Measurements from ENCODE around the gene NCBP2.
"Not testable (repeated sequence)": the region's sequence is repeated elsewhere in the genome, so short reads cannot be mapped to it uniquely, and the experiment has no call there.

NCBP2 gene

DNA sequence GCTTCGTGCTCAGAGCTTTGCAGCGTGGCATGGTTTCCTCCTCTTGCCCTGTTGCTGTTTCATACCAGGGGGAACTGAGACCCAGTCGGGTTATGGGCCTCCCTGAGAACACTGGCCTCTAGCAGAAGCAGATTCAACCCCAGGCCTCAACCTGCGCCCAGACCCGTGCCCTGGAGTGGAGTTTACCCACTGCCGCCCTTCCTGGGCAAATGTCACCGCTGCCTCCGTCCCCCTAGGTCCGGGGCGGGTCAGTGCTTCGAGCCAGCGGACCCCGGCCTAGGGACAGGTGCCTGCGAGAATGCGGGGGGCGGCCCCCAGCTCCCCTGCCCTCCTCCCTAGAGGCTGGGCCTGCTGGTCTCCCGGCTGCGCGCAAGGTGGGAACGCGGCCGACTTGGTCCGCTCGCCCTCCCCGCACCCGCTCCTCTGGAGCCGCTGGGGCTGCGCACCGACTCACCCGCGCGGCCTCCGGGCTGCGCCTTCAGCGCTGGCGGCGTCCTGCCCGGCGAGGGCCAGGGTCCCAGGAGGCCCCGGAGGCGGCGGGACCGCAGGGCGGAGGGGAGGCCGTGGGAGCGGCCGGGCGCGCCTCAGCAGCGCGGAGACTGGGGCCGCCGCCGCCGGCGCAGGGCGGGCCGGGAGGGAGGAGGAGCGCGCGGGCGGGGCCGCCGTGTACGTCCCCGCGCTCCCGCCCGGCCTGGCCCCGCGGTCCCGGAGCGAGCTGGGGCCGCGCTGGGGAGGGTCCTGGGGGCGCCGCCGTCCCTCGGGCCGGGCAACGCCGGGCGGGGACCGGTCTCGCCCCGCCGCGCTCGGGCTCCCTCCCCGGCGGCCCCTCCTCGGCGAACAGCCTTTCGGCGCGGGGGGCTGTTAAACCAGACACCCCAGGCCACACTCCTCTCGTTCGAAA lies 26.2 kb upstream of the NCBP2 start, which contains the start of gene PIGZ:
Gene PIGZ, minus strand, starts transcription at position 601 of the 901 bp plus-strand sequence. CDS start 16,802 bp downstream, outside the sequence.
- DNase-seq (ENCODE audit: extremely low read depth in 1 of 2, low read depth in 1 of 2): no peak

DNA sequence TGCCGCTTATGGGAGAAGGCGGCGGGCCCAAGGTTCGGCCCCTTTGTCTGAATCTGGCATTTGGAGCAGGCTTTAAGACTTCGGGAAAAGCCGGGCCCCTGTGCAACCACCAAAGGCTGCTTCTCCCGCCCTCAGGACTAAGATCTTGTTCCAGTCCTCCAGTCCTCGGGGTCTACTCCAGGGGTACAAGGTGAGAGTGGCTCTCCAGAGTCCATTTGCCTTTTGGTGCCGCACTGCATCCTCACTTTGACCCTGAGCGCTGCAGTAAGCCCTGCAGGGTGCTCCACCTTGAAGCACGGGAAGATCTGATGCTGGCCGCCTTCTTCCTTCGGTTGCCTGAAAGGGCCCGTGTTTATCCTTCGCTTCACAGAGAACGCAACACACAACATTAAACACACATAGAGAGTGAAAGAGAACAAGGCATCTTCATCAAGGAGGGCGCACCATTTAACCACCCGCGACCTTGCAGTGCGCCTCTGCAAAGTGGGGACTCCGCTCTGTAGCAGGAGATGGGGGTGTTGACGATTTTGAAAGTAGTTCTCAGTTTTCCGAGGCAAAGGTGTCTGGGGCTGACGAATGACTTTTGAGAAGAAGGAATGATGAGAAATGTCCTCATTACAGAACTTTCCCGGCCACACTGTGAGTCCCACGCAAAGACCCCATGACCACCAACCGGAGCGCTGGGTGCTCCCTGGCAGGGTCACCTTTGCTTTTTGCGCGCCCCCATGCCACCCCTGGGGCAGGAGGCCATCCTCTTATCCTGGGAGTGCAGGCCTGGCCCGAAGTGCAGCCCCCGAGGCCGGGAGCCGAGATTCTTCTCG lies 25.3 kb upstream of the NCBP2 start:
- DNase-seq (ENCODE audit: extremely low read depth in 1 of 2, low read depth in 1 of 2): no peak

DNA sequence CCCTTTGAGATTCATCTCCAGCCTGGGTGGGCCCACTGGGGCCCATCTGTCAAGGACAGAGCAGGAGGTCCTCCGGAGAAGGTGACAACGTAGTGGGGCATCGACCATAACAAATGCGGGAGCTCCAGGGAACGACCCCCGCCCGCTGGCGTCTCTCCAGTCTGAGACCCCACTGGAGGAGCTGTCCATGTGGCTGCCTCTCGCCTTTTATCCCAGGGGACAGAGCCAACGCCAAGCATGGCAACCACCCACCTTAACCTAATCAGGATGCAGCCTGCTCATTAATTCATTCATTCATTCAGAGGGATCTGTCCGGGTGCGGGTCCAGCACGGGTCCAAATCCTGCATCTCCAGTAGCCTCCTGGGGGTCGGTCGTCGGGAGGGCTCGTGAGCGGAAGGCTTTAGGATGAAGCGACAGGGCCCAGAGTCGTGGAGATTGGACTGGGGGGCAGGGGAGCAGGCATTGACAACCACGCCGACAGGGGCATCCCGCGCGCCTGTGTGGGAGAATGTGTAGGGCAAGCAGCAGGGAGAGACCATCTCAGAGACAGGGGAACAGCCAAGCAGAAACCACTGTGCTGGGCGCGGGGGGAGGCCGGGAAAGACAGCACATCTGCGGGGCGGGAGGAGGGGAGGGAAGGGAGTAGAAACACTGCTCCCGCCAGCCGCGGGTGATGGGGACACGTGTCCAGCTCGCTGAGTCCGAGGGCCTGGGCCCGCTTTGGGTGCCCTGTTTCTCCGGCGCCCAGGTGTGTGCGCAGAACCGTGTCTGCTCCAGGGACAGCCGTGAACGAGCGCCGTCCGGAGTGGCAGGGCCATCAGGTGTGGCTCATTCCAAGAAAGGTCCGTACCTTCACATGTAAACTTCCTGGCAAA lies 24.4 kb upstream of the NCBP2 start:
- DNase-seq (ENCODE audit: extremely low read depth in 1 of 2, low read depth in 1 of 2): no peak

DNA sequence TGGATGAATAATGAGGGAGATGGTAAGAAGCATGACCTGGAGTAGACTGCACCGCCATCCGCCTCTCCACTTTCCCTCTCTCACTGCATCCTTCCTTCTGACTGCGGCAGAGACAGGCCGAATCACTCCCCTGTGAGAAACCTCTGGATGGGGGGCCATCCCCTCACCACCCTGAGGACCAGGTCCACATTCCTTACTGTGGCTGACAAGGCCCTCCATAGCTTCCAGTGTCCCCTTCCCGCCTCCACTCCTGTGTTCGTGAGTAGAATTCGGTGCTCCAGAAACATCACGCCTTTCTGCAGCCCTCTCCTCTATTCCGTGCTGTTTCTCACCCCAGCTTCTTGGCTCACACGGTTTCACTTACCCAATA lies 23.5 kb upstream of the NCBP2 start:
- no peak for DNase-seq (ENCODE audit: extremely low read depth in 1 of 2, low read depth in 1 of 2)

- no peak for DNase-seq (ENCODE audit: extremely low read depth in 1 of 2, low read depth in 1 of 2)
Measured at GRCh38 chr3:196965112-196965803, 22.9 kb upstream of the NCBP2 start.

- no peak for DNase-seq (ENCODE audit: extremely low read depth in 1 of 2, low read depth in 1 of 2)
Measured at GRCh38 chr3:196963631-196963953, 21.3 kb upstream of the NCBP2 start.

GRCh38 chr3:196962930-196963630 lies 20.8 kb upstream of the NCBP2 start:
- DNase-seq (ENCODE audit: extremely low read depth in 1 of 2, low read depth in 1 of 2): no peak

DNA sequence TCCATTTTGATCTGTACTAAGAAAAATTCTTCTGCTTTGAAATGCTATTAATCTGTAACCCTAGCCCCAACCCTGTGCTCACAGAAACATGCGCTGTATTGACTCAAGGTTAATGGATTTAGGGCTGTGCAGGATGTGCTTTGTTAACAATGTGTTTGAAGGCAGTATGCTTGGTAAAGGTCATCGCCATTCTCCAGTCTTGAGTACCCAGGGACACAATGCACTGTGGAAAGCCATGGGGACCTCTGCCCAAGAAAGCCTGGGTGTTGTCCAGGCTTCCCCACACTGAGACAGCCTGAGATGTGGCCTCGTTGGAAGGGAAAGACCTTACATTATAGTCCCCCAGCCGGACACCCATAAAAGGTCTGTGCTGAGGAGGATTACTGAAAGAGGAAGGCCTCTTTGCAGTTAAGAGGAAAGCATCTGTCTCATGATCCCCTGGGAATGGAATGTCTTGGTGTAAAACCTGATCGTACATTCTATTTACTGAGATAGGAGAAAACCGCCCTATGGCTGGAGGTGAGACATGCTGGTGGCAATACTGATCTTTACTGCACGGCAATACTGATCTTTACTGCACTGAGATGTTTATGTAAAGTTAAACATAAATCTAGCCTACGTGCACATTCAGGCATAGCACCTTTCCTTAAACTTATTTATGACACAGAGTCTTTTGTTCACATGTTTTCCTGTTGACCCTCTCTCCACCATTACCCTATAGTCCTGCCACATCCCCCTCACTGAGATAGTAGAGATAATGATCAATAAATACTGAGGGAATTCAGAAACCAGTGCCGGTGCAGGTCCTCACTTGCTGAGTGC lies 20.0 kb upstream of the NCBP2 start:
- no peak for DNase-seq (ENCODE audit: extremely low read depth in 1 of 2, low read depth in 1 of 2)

GRCh38 chr3:196954832-196955231 lies 12.5 kb upstream of the NCBP2 start:
- no peak for DNase-seq (ENCODE audit: extremely low read depth in 1 of 2, low read depth in 1 of 2)

- no peak for DNase-seq (ENCODE audit: extremely low read depth in 1 of 2, low read depth in 1 of 2)
Measured at GRCh38 chr3:196951371-196951770, 9.0 kb upstream of the NCBP2 start.

DNA sequence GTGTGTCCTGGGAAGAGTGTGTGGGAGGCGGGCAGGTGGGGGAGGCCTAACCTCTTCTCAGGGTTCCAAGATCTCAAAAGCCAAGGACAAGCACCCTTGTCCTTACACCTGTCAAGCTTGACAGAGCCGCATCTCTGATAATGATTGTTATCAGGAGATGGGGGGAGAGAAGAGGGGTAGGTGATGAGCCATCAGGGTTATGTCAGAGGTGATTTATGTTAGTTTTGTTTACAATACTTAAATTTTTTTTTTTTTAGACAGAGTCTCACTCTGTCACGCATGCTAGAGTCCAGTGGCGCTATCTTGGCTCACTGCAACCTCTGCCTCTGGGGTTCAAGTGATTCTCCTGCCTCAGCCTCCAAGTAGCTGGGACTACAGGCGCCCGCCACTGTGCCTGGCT lies 7.4 kb upstream of the NCBP2 start:
- DNase-seq (ENCODE audit: extremely low read depth in 1 of 2, low read depth in 1 of 2): no peak

DNA sequence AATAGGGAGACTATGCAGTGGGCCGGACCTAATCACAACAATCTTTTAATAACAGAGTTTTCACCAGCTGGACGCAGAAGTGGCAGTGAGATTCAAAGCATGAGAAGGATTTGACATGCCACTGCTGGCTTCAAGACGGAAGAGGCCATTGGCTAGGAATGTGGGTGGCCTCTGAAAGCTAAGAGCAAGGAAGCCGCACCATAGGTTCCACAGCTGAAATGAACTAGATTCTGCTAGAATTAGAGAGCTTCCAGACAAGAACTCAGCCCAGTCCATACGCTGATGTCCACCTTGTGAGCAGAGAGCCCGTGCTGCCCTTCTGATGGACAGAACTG lies 6.9 kb upstream of the NCBP2 start:
- no peak for DNase-seq (ENCODE audit: extremely low read depth in 1 of 2, low read depth in 1 of 2)

GRCh38 chr3:196948442-196949284 lies 6.3 kb upstream of the NCBP2 start:
- no peak for DNase-seq (ENCODE audit: extremely low read depth in 1 of 2, low read depth in 1 of 2)

- no peak for DNase-seq (ENCODE audit: extremely low read depth in 1 of 2, low read depth in 1 of 2)
Measured at GRCh38 chr3:196947860-196948441, 5.6 kb upstream of the NCBP2 start.

DNA sequence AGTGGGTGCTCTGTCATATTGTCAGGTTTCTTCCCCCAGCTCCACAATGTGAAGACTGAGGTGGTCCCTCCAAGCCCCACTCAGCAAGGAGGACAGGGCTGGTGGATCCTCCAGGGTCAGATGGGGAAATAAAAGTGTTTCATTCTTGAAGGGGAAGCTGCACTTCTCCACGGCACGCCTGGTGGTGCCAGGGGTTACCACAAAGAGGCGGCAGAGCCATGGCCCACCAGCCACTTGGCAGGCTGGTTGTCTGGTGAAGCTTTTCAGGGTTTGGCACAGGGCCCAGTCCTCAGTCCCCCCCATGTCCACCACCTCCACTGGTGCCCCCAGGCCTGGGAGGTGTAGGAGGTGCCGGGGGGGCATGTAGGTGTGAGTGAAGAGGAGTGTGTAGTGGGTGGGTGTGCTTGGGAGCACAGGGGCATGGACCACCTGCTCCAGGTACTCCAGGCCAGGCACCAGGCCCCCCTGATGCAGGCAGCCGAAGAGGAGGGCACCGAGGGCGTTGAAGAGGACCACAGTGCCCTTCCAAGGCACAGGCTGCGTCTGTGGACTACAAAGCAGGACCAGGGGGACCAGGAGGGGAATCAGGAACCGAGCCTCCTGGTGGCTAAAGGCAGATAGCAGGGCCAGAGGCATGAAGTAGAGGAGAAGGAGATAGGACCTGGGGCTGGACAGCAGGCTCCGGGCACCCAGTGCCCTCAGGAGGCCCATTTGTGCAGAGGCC lies 5.0 kb upstream of the NCBP2 start:
- no peak for DNase-seq (ENCODE audit: extremely low read depth in 1 of 2, low read depth in 1 of 2)

- DNase-seq (ENCODE audit: extremely low read depth in 1 of 2, low read depth in 1 of 2): not testable (repeated sequence)
Measured at GRCh38 chr3:196944037-196944790, 1.9 kb upstream of the NCBP2 start.

- DNase-seq (ENCODE audit: extremely low read depth in 1 of 2, low read depth in 1 of 2): no peak
Measured at GRCh38 chr3:196942915-196943277, 568 bp upstream of the NCBP2 start.
